ENCODE data around the gene GPS1. TPM values are rescaled to one million over a fixed set of nuclear protein-coding genes. Genes with fewer than 3 reads are reported as not detected.
A peak's percentile ranks its signal among the peaks of the same experiment; 100 is the strongest.

Gene GPS1
- total RNA-seq, 1 experiment from 2014 or later = 160 TPM

- in situ Hi-C loops (cut with HindIII; ENCODE audit: low pct_unique_long_range_greater_than_20kb, low sequenced_read_pairs) = no loop called here
- DNase-seq (ENCODE audit: low read depth) = no peak
Measured at GRCh38 chr17:82013341-82013740, 38.4 kb upstream of the GPS1 start.

DNA sequence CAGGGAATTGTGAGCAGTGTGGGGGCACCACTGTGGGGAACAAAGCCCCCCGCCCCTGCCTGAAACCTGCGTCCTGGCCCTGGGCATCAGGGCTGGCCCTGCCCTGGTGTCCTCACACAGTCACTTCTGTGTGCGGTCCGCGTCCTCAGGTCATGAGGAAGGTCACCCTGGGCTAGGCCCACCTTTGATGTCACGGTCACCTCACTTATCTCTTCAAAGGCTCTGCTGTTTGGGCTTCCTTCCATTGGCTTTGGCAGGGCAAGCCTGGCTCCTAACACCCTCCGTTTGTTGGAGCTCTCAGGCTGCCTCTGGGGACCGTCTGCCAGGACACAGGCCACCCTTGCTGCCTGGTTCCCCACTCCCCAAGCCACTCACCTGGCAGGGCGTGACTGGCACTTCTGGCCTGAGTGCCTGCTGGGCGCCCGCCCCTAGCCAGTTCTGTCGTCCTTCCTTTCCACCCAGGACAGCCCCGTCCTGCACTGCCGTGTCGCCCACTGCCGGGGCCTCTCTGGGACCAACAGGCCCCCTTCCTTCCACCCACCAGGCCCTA lies 37.9 kb upstream of the GPS1 start:
- in situ Hi-C loops (cut with HindIII; ENCODE audit: low pct_unique_long_range_greater_than_20kb, low sequenced_read_pairs) = no loop called here
- no peak for DNase-seq (ENCODE audit: low read depth)

DNA sequence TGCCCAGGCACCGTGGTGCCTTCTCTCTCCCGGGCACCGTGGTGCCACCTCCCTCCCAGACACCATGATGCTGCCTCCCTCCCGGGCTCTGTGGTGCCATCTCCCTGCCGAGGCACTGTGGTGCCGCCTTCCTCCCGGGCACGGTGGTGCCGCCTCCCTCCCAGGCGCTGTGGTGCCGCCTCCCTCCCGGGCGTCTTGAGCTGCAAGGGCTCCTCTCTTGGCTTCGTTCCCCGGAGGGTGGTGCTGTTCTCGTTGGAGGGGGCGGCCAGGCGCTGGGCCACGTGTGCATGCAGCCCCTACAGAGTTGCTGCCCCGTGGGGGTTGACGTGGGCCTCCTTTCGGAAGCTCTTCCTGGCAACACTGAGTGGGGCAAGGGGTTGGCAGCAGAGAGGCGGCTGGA lies 37.3 kb upstream of the GPS1 start:
- DNase-seq (ENCODE audit: low read depth) = no peak
- in situ Hi-C loops (cut with HindIII; ENCODE audit: low pct_unique_long_range_greater_than_20kb, low sequenced_read_pairs) = no loop called here

DNA sequence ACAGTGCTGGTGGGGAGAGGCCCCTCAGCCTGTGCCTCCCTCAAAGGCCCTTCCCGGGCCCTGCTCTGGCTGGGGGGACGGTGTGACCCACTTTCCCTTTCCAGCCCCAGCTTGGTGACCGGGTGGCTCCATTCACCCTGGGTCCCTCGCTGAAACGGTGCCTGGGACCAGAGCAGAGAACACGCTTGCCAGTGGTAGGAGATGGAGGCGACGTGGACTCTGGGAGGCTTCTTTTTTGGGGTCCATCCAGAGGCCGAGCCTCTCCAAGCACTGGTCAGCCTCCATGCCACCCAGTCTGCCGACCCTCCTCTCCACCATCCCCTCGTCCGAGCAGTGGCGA lies 36.8 kb upstream of the GPS1 start:
- in situ Hi-C loops (cut with HindIII; ENCODE audit: low pct_unique_long_range_greater_than_20kb, low sequenced_read_pairs) = no loop called here
- DNase-seq (ENCODE audit: low read depth) = no peak

DNA sequence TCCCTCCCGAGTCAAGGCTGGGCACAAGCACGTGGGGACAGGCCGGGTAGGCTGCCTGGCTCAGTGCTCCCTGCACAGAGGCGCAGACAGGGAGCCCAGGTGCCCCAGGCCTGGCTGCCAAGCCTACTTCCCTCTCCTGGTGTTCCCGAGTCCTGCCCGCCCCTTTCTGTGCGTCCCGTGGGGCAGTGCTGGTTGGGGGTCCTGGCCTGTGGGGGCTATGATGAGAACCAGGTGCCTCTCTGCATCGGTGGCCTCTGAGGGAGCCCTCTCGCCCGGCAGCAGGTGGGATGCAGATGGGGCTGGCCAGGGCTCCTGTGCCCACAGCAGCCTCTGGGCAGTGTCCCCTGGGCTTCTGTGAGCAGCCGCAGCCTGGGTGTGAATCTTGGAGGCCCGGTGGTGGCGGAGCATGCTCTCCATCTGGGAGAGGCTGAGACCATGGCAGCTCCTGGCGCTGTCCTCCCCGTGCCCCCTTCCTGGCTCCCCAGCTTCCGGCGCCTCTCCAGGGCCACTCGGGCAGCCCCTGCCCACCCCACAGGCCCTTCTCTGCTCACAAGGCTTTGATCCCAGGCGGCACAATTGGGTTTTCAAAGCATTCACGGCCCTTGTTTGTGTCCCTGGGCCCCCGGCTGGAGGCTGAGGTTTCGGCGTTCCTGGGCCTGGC lies 36.3 kb upstream of the GPS1 start:
- no peak for DNase-seq (ENCODE audit: low read depth)
- in situ Hi-C loops (cut with HindIII; ENCODE audit: low pct_unique_long_range_greater_than_20kb, low sequenced_read_pairs) = no loop called here

- in situ Hi-C loops (cut with HindIII; ENCODE audit: low pct_unique_long_range_greater_than_20kb, low sequenced_read_pairs) = no loop called here
- DNase-seq (ENCODE audit: low read depth) = no peak
Measured at GRCh38 chr17:82016061-82016874, 35.4 kb upstream of the GPS1 start.

DNA sequence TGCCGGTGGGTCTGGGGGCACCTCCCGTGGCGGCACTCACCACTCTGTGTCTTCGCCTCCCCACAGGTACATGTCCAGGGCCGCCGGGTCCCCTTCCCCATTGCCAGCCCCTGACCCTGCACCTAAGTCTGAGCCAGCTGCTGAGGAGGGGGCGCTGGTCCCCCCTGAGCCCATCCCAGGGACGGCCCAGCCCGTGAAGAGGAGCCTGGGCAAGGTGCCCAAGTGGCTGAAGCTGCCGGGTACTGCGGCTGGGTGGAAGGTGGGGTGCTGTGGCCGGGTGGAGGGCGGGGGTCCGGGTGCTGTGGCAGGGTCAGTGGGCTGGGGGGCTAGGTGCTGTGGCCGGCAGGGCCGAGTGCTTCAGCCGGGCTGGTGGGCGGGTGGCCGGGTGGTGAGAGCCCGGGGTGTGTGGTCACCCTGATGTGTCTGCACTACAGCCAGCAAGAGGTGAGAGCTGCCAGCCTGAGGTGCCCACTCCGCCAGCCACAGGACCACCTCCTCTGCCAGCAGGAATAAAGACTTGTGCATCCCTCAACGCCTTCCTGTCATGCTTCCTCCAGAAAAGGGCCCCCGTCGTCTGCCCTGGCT lies 34.7 kb upstream of the GPS1 start:
- in situ Hi-C loops (cut with HindIII; ENCODE audit: low pct_unique_long_range_greater_than_20kb, low sequenced_read_pairs) = no loop called here
- no peak for DNase-seq (ENCODE audit: low read depth)

DNA sequence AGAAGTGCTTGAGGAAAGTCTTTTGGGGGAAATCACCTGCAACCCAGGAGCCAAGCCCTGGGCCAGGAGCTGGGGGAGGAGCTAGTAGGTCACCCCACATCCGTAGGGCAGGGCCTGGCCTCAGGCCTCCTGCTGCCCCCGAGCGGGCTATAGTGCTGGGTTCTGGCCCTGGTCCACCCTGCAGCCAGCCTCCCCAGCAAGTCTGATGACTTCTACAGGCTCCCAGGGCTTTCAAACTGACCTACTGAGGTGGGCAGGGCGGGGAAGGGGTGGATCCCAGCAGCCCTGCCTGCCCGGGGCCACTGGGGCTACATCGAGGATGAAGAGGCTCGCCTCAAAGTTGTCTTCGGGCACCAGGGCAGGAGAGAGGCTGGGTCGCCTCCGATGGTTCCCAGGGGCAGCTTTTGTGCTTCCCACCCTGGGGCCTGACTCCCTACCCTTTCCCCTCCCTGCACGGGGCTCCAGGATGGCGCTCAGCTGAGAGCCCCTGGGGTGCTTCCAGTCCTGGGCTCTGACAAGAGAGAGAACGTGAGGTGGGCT lies 34.0 kb upstream of the GPS1 start:
- in situ Hi-C loops (cut with HindIII; ENCODE audit: low pct_unique_long_range_greater_than_20kb, low sequenced_read_pairs) = no loop called here
- DNase-seq (ENCODE audit: low read depth) = no peak

- in situ Hi-C loops (cut with HindIII; ENCODE audit: low pct_unique_long_range_greater_than_20kb, low sequenced_read_pairs) = no loop called here
- no peak for DNase-seq (ENCODE audit: low read depth)
Measured at GRCh38 chr17:82018152-82018988, 33.3 kb upstream of the GPS1 start.

- no peak for DNase-seq (ENCODE audit: low read depth)
- in situ Hi-C loops (cut with HindIII; ENCODE audit: low pct_unique_long_range_greater_than_20kb, low sequenced_read_pairs) = no loop called here
Measured at GRCh38 chr17:82018989-82019689, 32.6 kb upstream of the GPS1 start.

- peak; percentile 31 for DNase-seq (ENCODE audit: low read depth)
- in situ Hi-C loops (cut with HindIII; ENCODE audit: low pct_unique_long_range_greater_than_20kb, low sequenced_read_pairs) = no loop called here
Measured at GRCh38 chr17:82019690-82020571, 31.8 kb upstream of the GPS1 start.

GRCh38 chr17:82020572-82021106 lies 31.1 kb upstream of the GPS1 start:
- no peak for DNase-seq (ENCODE audit: low read depth)
- in situ Hi-C loops (cut with HindIII; ENCODE audit: low pct_unique_long_range_greater_than_20kb, low sequenced_read_pairs) = no loop called here

- in situ Hi-C loops (cut with HindIII; ENCODE audit: low pct_unique_long_range_greater_than_20kb, low sequenced_read_pairs) = no loop called here
- DNase-seq (ENCODE audit: low read depth) = peak; percentile 69
Measured at GRCh38 chr17:82021107-82021899, 30.4 kb upstream of the GPS1 start.

GRCh38 chr17:82021900-82022309 lies 29.8 kb upstream of the GPS1 start:
- no peak for DNase-seq (ENCODE audit: low read depth)
- in situ Hi-C loops (cut with HindIII; ENCODE audit: low pct_unique_long_range_greater_than_20kb, low sequenced_read_pairs) = no loop called here

DNA sequence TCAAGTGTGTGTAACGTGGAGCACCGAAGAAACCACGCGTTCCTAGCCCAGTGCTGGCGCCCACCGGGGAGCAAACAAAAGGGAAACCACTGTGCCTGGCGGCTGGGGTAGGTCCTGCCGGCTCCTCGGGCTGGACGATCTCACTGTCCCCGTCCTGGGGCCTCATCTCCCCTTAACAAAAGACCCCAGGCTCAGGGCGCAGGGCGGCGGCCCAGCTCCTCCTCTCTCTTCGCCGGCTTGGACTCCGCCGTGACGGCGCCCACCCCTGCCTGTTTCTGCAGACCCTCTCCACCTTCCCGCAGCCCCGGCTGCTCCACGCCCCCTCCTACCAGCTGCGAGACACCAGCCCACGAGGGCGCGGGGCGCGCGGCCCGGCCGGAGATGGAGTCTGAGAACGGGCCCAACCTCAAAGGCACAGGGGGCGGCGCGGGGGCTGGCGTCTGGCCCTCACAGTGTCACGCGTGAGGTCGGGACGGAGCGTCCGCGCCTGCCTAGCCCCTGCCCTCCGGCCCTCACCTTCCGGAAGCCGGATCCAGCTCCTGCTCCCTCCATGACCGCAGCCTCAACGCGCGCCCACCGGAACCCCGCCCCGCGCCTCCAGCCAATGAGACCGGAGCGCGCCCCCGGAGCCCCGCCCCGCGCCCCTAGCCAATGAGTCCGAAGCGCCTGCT lies 29.3 kb upstream of the GPS1 start, which contains the start of gene CENPX:
Gene CENPX (minus strand): TSS at position 569 of the 671 bp plus-strand sequence. CDS start 17 bp downstream, at position 552.
- in situ Hi-C loops (cut with HindIII; ENCODE audit: low pct_unique_long_range_greater_than_20kb, low sequenced_read_pairs) = no loop called here
- DNase-seq (ENCODE audit: low read depth) = no peak

Data from Caki2 (cell line).